GM18873 (cell line): ENCODE results near the gene DYNC2H1.

Experiments
- ATAC-seq: cut with Tn5 transposase; IDR thresholded peaks from one replicate; pipeline ENCODE4 v1.9.1; 2021; ENCODE audit warnings: mild to moderate bottlenecking, moderate library complexity, moderate number of reproducible peaks; ENCODE audit not compliant: unreplicated experiment, low FRiP score

DYNC2H1 gene

DNA sequence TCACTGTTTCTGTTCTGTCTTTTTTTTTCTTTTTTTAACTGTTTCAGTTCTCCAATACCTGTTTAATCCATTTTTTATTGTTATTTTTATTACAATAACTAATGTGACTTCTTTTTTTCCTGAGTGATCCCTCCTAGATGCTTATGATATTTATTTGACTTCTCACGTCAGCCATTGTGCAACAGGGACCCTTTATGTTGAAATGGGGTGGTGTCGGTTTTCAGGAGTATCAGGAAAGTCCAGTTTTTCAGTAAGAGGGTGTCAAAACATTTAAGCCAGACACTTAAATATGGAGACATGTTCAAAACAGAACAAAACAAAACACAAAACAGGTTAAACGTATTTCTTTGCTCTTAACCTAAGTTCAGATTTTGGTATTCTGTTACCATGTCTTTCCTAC is 418.8 kb downstream of the DYNC2H1 start:
- ATAC-seq: no peak

DNA sequence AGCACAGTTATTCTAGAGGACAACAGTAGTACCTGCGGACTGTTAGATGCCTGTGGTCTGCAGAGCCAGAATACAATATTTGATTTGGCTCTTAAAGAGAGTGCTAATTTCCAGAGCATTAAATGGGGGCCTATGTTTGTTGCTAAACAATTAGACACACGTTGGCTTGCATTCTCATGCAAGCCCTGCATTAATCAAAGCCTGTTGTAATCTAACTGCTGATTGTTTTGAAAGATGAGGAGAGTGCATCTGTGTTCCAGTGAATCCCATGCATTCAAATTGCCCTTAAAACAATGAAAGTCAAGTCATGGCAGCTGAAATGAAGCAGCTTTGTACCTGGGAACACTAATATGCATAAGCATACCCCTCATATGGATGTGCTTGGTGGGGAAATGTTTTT is 419.4 kb downstream of the DYNC2H1 start:
- no peak for ATAC-seq

DNA sequence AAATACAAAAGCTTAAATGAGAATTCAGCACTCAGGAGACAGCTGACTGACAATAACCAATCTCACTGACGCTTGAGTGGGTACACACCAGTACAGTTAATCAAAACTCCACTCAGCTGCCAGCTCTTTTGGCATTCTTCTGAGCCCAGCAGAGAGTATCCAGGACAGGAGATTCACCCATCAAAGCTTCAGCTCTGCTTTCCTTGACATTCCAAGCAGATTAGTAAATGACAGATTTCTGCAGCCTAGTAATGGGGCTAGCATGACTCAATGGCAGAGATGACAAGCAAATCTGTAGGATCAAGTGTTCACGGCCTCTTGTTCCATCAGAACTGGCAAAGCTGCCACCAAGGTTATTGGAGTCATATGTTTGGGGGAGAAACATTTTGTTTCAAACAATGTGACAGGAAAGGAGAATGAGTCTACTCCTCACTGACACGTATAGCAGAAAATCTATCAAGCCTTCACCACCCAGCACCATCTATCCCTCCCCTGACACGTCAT is 420.0 kb downstream of the DYNC2H1 start:
- ATAC-seq: no peak
